ENCODE data around the gene TNK2.
A peak's percentile ranks its signal among the peaks of the same experiment; 100 is the strongest.
"Not testable (repeated sequence)": the region's sequence is repeated elsewhere in the genome, so short reads cannot be mapped to it uniquely, and the experiment has no call there.

Gene TNK2

DNA sequence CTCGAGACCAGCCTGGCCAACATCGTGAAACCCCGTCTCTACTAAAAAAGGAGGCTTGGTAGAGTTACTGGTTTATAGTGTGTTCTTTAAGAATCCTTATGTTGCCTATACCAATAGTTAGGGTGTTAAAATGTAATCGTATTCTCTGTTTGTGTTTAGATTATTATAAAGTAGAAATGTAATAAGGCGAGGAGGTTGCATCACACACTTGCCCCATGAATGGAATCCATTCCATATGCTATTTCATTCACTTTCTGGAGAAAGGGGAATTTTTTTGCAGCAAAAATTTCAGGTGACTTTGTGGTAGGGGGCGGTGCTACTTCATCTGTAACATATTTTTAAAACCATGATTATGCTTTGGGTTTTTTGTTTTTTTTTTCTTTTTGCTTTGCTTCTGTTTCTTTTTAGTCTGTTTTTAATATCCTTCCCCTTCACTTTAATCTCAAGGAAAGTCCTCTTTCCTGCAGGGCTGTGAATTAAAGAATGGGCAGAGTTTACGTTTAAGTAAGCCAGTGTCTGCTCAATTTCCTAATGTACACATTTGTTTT, 63.6 kb downstream of the TNK2 start:
- ATAC-seq: no peak
- Mint-ChIP-seq H3K9me3 (no peaks in the 10 kb centered on the region), H3K4me3 (no peak overlapping the region), H3K27me3 (no peaks in the 10 kb centered on the region), H3K4me1 (no peaks in the 10 kb centered on the region), H3K27ac (peak overlapping the region in 1 of 2 donors; percentile 50)
- DNase-seq: no peak

DNA sequence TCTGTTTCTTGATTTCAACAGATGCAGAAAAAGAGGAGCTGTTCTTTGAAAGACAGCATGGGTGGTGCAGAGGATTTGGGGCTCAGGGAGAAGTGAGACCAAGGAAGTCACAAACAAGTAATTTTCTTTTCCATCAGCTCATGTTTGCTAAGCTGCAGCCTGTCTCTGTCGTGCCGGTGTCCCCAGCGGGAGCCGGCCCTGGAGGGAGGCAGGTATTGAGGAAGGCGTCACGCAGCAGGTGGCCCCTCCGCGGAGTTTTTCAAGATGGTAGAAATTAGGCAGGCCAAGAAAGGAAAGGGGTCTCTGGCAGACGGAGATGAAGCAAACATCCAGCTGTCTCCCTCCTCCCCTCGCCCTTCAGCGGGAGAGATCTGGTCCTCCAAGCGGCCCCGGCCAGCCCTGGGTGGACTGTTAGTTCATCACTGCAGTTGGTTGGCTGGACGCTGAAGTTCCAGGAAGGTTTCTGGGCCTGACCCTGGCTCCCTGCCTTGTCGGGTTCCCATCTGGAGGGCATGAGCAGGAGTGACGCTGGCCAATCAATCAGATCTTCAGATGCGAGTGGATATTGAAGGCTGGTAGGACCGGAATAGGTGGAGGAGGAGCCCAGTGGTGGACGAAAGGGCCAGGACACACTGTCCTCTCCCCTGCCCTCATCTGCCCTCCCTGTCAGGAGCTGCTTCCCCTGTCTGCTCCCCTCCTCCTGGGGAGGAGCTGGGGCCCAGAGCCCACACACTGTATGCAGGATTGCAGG, 68.9 kb downstream of the TNK2 start:
- ATAC-seq: no peak
- no peak overlapping the region for H3K27ac Mint-ChIP-seq
- no peak overlapping the region for H3K4me3 Mint-ChIP-seq
- no peaks in the 10 kb centered on the region for H3K9me3 Mint-ChIP-seq
- no peaks in the 10 kb centered on the region for H3K4me1 Mint-ChIP-seq
- H3K27me3 Mint-ChIP-seq: peaks cover 19% of the 10 kb centered on the region
- DNase-seq: no peak

GRCh38 chr3:195838714-195839113, 69.6 kb downstream of the TNK2 start:
- no peak overlapping the region for H3K4me3 Mint-ChIP-seq
- H3K4me1 Mint-ChIP-seq: no peaks in the 10 kb centered on the region
- ATAC-seq (no peak), DNase-seq (no peak)
- H3K27ac Mint-ChIP-seq: peak overlapping the region in 1 of 2 donors; percentile 12
- H3K9me3 Mint-ChIP-seq: no peaks in the 10 kb centered on the region
- H3K27me3 Mint-ChIP-seq: peaks cover 19% of the 10 kb centered on the region

DNA sequence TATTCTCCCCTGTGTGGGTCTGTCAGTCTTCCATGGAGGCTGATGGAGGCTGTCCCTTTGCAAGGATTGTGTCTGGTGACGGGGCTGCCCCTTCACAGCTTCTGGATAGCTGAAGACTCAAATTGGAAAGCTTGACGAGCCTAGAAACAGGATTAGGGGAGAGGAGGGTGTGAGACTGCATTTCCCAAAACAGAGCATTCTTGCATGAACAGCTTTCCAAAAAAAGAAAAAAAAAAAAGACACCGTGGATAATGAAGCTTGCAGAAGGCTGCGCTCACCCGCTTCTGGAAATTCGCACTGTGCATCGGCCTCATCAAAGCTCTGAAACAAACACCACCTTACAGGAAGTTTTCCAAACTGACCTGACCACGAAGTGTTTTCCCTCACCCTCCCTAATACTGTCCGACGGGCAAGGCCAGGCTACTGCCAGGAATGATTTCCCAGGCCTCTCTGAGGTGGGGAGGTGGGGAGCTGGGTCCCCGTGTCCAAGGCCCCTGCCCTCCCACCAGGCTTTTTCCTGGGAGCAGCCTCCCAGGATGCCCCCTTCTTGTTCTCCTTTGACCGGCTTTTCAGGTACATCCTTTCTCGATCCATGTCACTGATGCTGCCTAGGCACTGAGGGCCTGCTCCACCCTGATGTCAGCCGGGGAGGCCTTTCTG, 71.7 kb downstream of the TNK2 start:
- Mint-ChIP-seq H3K27ac (peak overlapping the region in 1 of 2 donors; percentile 32), H3K4me1 (no peaks in the 10 kb centered on the region), H3K27me3 (peaks cover 19% of the 10 kb centered on the region), H3K9me3 (no peaks in the 10 kb centered on the region), H3K4me3 (no peak overlapping the region)
- no peak for ATAC-seq
- no peak for DNase-seq

DNA sequence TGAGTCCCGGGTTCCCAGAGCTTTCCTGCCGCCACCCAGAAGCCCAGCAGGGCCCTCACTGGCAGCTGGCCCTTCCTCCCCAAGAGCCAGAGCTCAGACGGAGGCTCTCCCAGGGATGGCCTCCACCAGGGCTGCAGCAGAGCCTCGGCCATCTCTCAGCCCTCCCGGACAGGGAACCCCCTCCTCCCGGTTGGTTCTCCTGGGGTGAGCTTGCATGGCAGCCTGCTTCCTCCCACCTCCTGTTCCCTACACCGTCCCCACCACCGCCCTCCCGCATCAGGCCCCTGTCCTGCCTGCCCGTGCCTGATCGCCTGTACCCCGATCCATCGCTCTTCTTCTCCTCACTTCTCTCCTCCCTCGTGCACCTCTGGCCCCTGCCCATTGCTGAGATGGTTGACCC, 72.6 kb downstream of the TNK2 start:
- H3K27ac Mint-ChIP-seq: no peak overlapping the region
- no peaks in the 10 kb centered on the region for H3K9me3 Mint-ChIP-seq
- ATAC-seq (no peak), DNase-seq (no peak)
- H3K4me3 Mint-ChIP-seq: no peak overlapping the region
- peaks cover 19% of the 10 kb centered on the region for H3K27me3 Mint-ChIP-seq
- no peaks in the 10 kb centered on the region for H3K4me1 Mint-ChIP-seq

- Mint-ChIP-seq H3K4me1 (no peaks in the 10 kb centered on the region), H3K27ac (peak overlapping the region in 1 of 2 donors; percentile 48), H3K27me3 (peaks cover 19% of the 10 kb centered on the region), H3K9me3 (no peaks in the 10 kb centered on the region), H3K4me3 (no peak overlapping the region)
- DNase-seq: no peak
- no peak for ATAC-seq
Observed at GRCh38 chr3:195834675-195835583, 73.4 kb downstream of the TNK2 start.

DNA sequence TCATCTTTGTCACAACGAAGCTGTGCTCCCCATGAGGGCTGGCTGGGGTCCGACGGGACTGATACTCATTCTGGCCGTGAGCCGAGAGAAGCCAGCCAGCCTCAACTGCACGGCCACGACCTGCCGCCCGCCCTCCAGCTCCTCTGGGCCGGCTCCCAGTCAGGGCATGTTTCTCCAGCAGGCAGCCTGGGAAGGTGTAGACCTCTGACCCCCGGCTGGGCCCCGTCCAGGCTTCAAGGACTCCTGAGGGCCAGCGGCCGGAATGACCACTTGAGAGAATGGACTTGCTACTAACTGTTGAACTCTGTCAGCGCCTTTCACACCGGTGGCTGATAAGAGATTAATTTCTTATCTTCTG, 78.5 kb downstream of the TNK2 start:
- H3K9me3 Mint-ChIP-seq: no peaks in the 10 kb centered on the region
- H3K27me3 Mint-ChIP-seq: peaks cover 7% of the 10 kb centered on the region
- ATAC-seq (no peak), DNase-seq (no peak)
- H3K27ac Mint-ChIP-seq: no peak overlapping the region
- no peaks in the 10 kb centered on the region for H3K4me1 Mint-ChIP-seq
- no peak overlapping the region for H3K4me3 Mint-ChIP-seq

DNA sequence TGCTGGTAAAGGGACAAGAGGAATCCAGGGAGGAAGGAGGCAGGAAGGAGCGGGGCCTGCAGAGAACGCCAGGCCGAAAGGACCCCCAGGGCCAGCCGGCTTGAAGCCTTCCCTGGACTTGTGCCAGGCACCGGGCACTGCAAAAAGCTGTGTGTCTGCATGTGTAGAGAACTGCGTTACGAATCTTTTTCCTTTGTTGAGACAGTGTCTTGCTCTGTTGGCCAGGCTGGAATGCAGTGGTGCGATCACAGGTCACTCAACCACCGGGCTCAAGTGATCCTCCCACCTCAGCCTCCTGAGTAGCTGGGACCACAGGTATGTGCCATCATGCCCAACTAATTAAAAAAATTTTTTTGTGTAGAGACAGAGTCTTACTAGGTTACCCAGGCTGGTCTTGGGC, 79.6 kb downstream of the TNK2 start:
- DNase-seq (no peak), ATAC-seq (no peak)
- no peaks in the 10 kb centered on the region for H3K4me1 Mint-ChIP-seq
- peaks cover 10% of the 10 kb centered on the region for H3K27me3 Mint-ChIP-seq
- no peak overlapping the region for H3K27ac Mint-ChIP-seq
- H3K4me3 Mint-ChIP-seq: no peak overlapping the region
- H3K9me3 Mint-ChIP-seq: no peaks in the 10 kb centered on the region

DNA sequence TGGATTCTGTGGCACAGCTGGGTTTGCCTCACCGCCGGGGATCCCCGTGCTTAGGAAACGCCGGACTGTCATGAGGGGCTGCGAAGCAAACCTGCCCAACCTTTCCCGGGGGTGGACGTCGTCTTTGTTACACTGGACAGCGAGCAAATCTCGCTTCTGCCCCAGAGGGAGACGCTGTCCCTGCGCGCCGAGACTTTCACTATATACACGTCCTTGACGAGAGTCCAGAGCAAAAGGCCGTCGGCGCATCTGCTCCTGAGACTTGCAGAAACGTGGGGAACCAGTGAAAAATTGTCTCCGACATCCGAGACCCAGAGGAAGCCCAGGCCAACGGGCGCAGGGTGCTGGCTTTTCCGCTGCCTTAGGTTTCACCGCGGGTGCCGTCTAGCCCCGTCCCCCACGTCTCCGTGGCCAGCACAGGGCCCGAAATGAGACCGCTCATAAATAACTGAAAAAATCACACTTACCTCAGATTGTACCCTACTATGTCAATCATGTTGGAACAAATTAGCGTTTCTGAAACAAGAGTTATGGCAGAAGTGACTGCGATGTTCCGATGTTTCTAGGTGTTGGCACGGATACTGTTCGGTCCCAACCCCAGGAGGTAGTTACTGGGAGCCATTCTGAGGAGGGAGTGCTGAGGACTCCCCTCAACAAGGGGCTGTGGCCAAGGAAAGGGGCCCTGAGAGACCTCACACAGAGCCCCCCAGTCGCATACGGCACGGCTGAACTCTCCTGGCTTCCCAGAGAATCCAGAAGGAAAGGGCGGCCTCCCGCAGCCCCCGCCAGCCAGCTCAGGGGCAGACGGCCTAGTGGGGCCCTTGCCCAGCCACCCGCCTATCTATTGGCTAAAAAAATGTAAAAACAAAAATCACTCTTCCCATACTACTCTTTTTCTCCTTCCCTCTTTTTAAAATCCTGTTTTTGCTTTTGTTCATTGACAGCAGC, 82.2 kb downstream of the TNK2 start:
- H3K27me3 Mint-ChIP-seq: peaks cover 28% of the 10 kb centered on the region
- DNase-seq (no peak), ATAC-seq (no peak)
- H3K27ac Mint-ChIP-seq: peak overlapping the region; percentile 53 to 78
- no peaks in the 10 kb centered on the region for H3K4me1 Mint-ChIP-seq
- no peak overlapping the region for H3K4me3 Mint-ChIP-seq
- no peaks in the 10 kb centered on the region for H3K9me3 Mint-ChIP-seq

GRCh38 chr3:195825191-195825588, 83.2 kb downstream of the TNK2 start:
- H3K4me3 Mint-ChIP-seq: no peak overlapping the region
- ATAC-seq (no peak), DNase-seq (no peak)
- H3K9me3 Mint-ChIP-seq: no peaks in the 10 kb centered on the region
- no peaks in the 10 kb centered on the region for H3K4me1 Mint-ChIP-seq
- peak overlapping the region in 1 of 2 donors; percentile 56 for H3K27ac Mint-ChIP-seq
- H3K27me3 Mint-ChIP-seq: peaks cover 28% of the 10 kb centered on the region

GRCh38 chr3:195824425-195825190, 83.7 kb downstream of the TNK2 start:
- H3K4me1 Mint-ChIP-seq, H3K4me3 Mint-ChIP-seq, H3K9me3 Mint-ChIP-seq, ATAC-seq, H3K27ac Mint-ChIP-seq, DNase-seq: not testable (repeated sequence)
- H3K27me3 Mint-ChIP-seq: peaks cover 28% of the 10 kb centered on the region

GRCh38 chr3:195823999-195824398, 84.4 kb downstream of the TNK2 start:
- H3K27ac Mint-ChIP-seq: no peak overlapping the region
- ATAC-seq: no peak
- peaks cover 28% of the 10 kb centered on the region for H3K27me3 Mint-ChIP-seq
- no peaks in the 10 kb centered on the region for H3K4me1 Mint-ChIP-seq
- no peak overlapping the region for H3K4me3 Mint-ChIP-seq
- H3K9me3 Mint-ChIP-seq: no peaks in the 10 kb centered on the region
- no peak for DNase-seq

DNA sequence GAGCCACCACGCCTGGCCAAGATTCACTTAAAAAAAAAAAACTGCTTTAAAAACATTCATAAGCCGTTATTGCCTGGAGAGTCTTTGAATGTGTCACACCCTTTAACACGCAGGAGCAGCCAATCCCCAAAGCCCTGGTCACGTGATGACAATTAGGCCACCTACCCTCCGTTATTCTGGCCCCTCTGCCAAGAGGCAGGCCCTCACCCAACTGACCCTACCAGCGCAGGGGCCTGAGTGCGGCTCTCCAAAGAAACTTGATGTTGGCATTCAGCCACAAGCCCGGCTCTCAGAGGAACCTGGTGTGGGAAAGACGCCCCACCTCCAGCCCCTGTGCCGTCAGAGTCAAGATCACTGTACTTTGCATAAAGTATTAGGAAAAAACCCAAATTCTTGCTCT, 85.1 kb downstream of the TNK2 start:
- H3K27ac Mint-ChIP-seq: no peak overlapping the region
- no peaks in the 10 kb centered on the region for H3K9me3 Mint-ChIP-seq
- H3K4me3 Mint-ChIP-seq: no peak overlapping the region
- peaks cover 28% of the 10 kb centered on the region for H3K27me3 Mint-ChIP-seq
- H3K4me1 Mint-ChIP-seq: no peaks in the 10 kb centered on the region
- no peak for DNase-seq
- no peak for ATAC-seq

GRCh38 chr3:195822131-195822696, 86.1 kb downstream of the TNK2 start:
- peak overlapping the region in 1 of 2 donors; percentile 3 for H3K27ac Mint-ChIP-seq
- ATAC-seq: no peak
- no peak for DNase-seq
- H3K4me1 Mint-ChIP-seq: no peaks in the 10 kb centered on the region
- no peak overlapping the region for H3K4me3 Mint-ChIP-seq
- H3K9me3 Mint-ChIP-seq: no peaks in the 10 kb centered on the region
- peaks cover 28% of the 10 kb centered on the region for H3K27me3 Mint-ChIP-seq

Measured in stimulated activated naive CD8-positive, alpha-beta T cell treated with anti-CD3 and anti-CD28 coated beads, Interleukin-15, amount 100 ng/mL, for 72 hours (primary cell).